Astrocyte of the cerebellum (primary cell): ENCODE results near the gene FRMD6.

Experiments used
- DNase-seq: peaks from one replicate; pipeline ENCODE4 v3.0.0-alpha.2; 2011; ENCODE audit warnings: low read depth
- H3K4me3 ChIP-seq: 2 replicates; pipeline ENCODE4 v1.5.1; 2011; ENCODE audit warnings: mild to moderate bottlenecking, low read depth, low read length, moderate library complexity
- CTCF ChIP-seq: IDR thresholded peaks from 2 replicates; pipeline ENCODE4 v1.5.1; 2012; ENCODE audit warnings: low read length, low read depth, moderate library complexity, mild to moderate bottlenecking; ENCODE audit errors: missing control alignments
- in situ Hi-C: cut with HindIII; loops from 2 replicates; pipeline ENCODE4 v1.10.0; 2017; ENCODE audit warnings: low sequenced_read_pairs

The FRMD6 gene

GRCh38 chr14:51774209-51774608 lies 122.5 kb downstream of the FRMD6 start:
- no peak for DNase-seq
- in situ Hi-C loops: no loop called here
- no peak overlapping the region for H3K4me3 ChIP-seq
- no peak for TF ChIP-seq CTCF

GRCh38 chr14:51776102-51776894 lies 124.6 kb downstream of the FRMD6 start:
- in situ Hi-C loops: no loop called here
- DNase-seq: peak; percentile 58
- peak; percentile 83 for TF ChIP-seq CTCF
- no peak overlapping the region for H3K4me3 ChIP-seq

- peak; percentile 44 for DNase-seq
- H3K4me3 ChIP-seq: no peak overlapping the region
- in situ Hi-C loops: loop anchor here (10.0 kb wide), 1 partner anchor 495 kb away; no protein-coding TSS in a partner anchor
- TF ChIP-seq CTCF: peak; percentile 77
These were observed 128.4 kb downstream of the FRMD6 start for GRCh38 chr14:51780006-51780692.
